Measurements from ENCODE around the gene ZSWIM3. TPM values are rescaled to one million over a fixed set of nuclear protein-coding genes. Genes with fewer than 3 reads are reported as not detected.

The ZSWIM3 gene
- total RNA-seq, 2 experiments from 2014 or later: 3.5 to 3.6 TPM

DNA sequence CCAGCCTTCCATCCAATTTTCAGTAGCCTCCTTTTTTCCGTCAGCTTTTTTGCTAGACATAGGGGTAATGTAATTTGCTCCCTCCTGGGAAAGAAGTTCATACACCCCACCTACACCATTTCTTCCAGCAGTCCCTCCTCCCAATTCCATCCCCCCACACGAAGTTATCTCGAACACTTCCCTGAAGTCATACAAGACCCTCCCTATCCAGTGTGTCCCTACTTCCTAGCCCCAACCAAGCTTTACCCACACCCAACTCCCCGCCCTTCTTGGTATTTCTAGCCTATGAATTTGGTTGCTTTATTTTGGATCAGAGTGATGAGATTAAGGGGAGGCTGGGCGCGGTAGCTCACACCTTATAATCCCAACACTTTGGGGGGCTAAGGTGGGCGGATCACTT is 43.9 kb upstream of the ZSWIM3 start:
- H3K9me3 Mint-ChIP-seq: no peaks in the 10 kb centered on the region
- CTCF ChIA-PET: interaction anchor here (1.0 to 2.8 kb wide), 5 partner anchors 10 to 173 kb away, joined by 3 to 10 read pairs (median 5); no protein-coding TSS in a partner anchor
- peaks cover 51% of the 10 kb centered on the region for H3K36me3 Mint-ChIP-seq (ENCODE audit: low read depth)
- H3K27ac Mint-ChIP-seq: peak overlapping the region; percentile 83
- H3K27me3 Mint-ChIP-seq: no peaks in the 10 kb centered on the region
- peaks cover 16% of the 10 kb centered on the region for H3K4me1 Mint-ChIP-seq (ENCODE audit: low read depth)
- DNase-seq: no peak
- ATAC-seq: no peak
- peak overlapping the region; percentile 98 for H3K4me3 Mint-ChIP-seq
- TF ChIP-seq CTCF (IDR thresholded peaks at IDR 0.05): no peak
- POLR2A ChIA-PET: interaction anchor here (0.6 to 3.3 kb wide), 22 partner anchors 9 to 205 kb away, joined by 3 to 17 read pairs (median 4); partner anchors contain the start of genes ACOT8, CTSA, DNTTIP1 and NEURL2
- intact Hi-C loops (cut with micrococcal nuclease): loop anchor here (5.0 kb wide), 1 partner anchor 44 kb away; the partner anchor contains the start of genes ACOT8 and ZSWIM3

DNA sequence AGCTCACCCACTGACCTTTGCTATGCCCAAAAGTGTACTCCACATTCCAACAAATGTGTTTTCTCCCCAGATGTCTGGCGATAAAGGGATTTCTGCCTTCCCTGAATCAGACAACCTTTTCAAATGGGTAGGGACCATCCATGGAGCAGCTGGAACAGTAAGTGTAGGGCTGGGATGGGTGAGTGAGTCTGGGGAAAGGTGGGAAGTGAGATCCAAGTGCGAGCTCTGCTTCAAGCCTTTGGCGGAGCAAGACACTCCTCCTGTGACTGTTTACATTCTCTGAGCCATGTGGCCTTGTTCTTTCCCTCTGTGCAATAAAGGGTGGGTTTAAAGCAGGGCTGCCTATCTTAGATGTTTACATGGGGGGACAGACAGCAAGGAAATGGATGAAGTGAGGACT is 43.1 kb upstream of the ZSWIM3 start:
- Mint-ChIP-seq H3K36me3 (ENCODE audit: low read depth) (peaks cover 46% of the 10 kb centered on the region), H3K27me3 (no peaks in the 10 kb centered on the region), H3K27ac (no peak overlapping the region), H3K4me1 (ENCODE audit: low read depth) (peaks cover 16% of the 10 kb centered on the region), H3K9me3 (no peaks in the 10 kb centered on the region), H3K4me3 (no peak overlapping the region)
- POLR2A ChIA-PET: interaction anchor here (0.5 to 3.3 kb wide), 10 partner anchors 9 to 203 kb away, joined by 3 to 17 read pairs (median 7); partner anchors contain the start of genes ACOT8, CTSA, NEURL2 and ZNF335
- DNase-seq (no peak), ATAC-seq (no peak)
- CTCF ChIA-PET: interaction anchor here (1.4 to 2.8 kb wide), 2 partner anchors 15 to 38 kb away, joined by 3 to 10 read pairs; no protein-coding TSS in a partner anchor
- intact Hi-C loops (cut with micrococcal nuclease): loop anchor here (5.0 kb wide), 1 partner anchor 43 kb away; the partner anchor contains the start of genes ACOT8 and ZSWIM3
- no peak for TF ChIP-seq CTCF (IDR thresholded peaks at IDR 0.05)

- H3K4me1 Mint-ChIP-seq (ENCODE audit: low read depth): peaks cover 12% of the 10 kb centered on the region
- no peak for TF ChIP-seq CTCF (IDR thresholded peaks at IDR 0.05)
- H3K27ac Mint-ChIP-seq: no peak overlapping the region
- CTCF ChIA-PET: interaction anchor here (0.7 to 2.4 kb wide), 2 partner anchors 12 to 18 kb away, joined by 3 to 8 read pairs; no protein-coding TSS in a partner anchor
- peaks cover 4% of the 10 kb centered on the region for H3K27me3 Mint-ChIP-seq
- H3K36me3 Mint-ChIP-seq (ENCODE audit: low read depth): peaks cover 30% of the 10 kb centered on the region
- intact Hi-C loops (cut with micrococcal nuclease): no loop called here
- H3K9me3 Mint-ChIP-seq: no peaks in the 10 kb centered on the region
- ATAC-seq (no peak), DNase-seq (no peak)
- no peak overlapping the region for H3K4me3 Mint-ChIP-seq
- POLR2A ChIA-PET: interaction anchor here (1.2 to 1.3 kb wide), 4 partner anchors 10 to 152 kb away, joined by 3 to 5 read pairs (median 4); partner anchors contain the start of gene SNX21
These were observed 40.5 kb upstream of the ZSWIM3 start for GRCh38 chr20:45816951-45817350.

DNA sequence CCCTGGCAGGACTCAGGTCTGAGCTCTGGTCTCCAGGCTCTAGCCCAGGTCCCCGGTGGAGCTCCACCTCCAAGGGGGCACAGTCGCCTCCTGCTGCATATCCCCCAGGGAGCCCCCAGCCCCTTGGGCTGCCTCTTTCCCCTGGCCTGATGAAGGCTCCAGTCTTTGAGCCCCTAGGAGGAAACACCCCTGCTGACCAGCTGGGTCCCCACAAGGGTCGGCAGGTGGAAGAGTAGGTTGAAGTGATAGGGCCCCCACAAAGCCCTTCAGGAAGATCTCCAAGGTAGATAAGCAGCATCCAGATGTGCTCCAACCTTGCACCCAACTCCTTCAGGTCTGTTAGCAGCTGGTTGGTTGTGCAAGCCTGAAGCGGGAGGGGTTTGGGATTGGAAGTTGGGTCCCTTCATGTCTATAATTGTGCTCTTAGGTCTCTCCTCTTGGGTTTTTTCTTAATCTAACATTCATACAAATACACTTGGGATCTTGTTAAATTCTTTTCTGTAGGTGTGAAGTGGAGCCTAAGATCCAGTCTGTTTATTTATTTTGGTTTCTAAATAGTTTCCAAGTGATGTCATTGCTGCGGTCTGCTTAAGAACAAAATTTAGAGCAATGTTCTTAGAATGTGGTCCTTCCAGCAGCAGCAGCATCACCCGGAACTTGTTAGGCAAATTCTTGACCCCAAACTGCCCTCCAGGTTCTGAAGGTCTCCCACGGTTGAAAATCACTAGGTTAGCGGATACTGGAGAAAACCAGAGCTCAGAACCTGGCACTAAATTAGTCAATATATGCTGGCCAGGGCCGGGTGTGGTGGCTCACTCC is 39.8 kb upstream of the ZSWIM3 start:
- CTCF ChIA-PET: interaction anchor here (0.7 to 3.0 kb wide), 3 partner anchors 12 to 19 kb away, joined by 3 to 10 read pairs (median 8); no protein-coding TSS in a partner anchor
- no peak overlapping the region for H3K27ac Mint-ChIP-seq
- TF ChIP-seq CTCF (IDR thresholded peaks at IDR 0.05): no peak

More for the DNA sequence above, 39.8 kb upstream of the ZSWIM3 start:
- peaks cover 11% of the 10 kb centered on the region for H3K4me1 Mint-ChIP-seq (ENCODE audit: low read depth)
- H3K4me3 Mint-ChIP-seq: no peak overlapping the region
- peaks cover 26% of the 10 kb centered on the region for H3K36me3 Mint-ChIP-seq (ENCODE audit: low read depth)
- intact Hi-C loops (cut with micrococcal nuclease): no loop called here
- no peak for DNase-seq
- POLR2A ChIA-PET: interaction anchor here (1.1 to 1.3 kb wide), 4 partner anchors 11 to 61 kb away, joined by 3 to 5 read pairs (median 4); partner anchors contain the start of gene SNX21
- H3K9me3 Mint-ChIP-seq: no peaks in the 10 kb centered on the region
- peaks cover 8% of the 10 kb centered on the region for H3K27me3 Mint-ChIP-seq
- ATAC-seq: no peak

Measured in activated CD8-positive, alpha-beta T cell treated with anti-CD3 and anti-CD28 coated beads for 36 hours (primary cell).